GM12878 (cell line): ENCODE measurements around the gene ANKRD7. TPM values are rescaled to one million over a fixed set of nuclear protein-coding genes. Genes with fewer than 3 reads are reported as not detected.

Experiments used
- E2F8 ChIP-seq: fragments of 450-650 bp; IDR thresholded peaks from 2 replicates; pipeline ENCODE4 v1.6.1; 2018; ENCODE audit warnings: mild to moderate bottlenecking, low read depth, moderate library complexity; ENCODE audit not compliant: partially characterized antibody
- EGR1 ChIP-seq, 2 experiments: IDR thresholded peaks; 1 replicate in 1 of 2; 2 replicates in 1 of 2; pipeline ENCODE4 v1.6.1; 2011 to 2012; ENCODE audit warnings: low read depth in 2 of 2, low read length in 2 of 2, borderline replicate concordance in 1 of 2, mild to moderate bottlenecking in 1 of 2, moderate library complexity in 1 of 2
- HCFC1 ChIP-seq: fragments of 150-350 bp; IDR thresholded peaks from 2 replicates; pipeline ENCODE4 v1.6.1; 2014; ENCODE audit warnings: low read length
- HDAC2 ChIP-seq: fragments of 200-600 bp; sonication (generic); IDR thresholded peaks from 2 replicates; pipeline ENCODE4 v1.6.1; 2017
- MLLT1 ChIP-seq: fragments of 450-650 bp; IDR thresholded peaks from 2 replicates; pipeline ENCODE4 v1.6.1; 2016; ENCODE audit warnings: mild to moderate bottlenecking
- MTA2 ChIP-seq: fragments of 450-650 bp; IDR thresholded peaks from 2 replicates; pipeline ENCODE4 v1.6.1; 2016; ENCODE audit warnings: low read depth, mild to moderate bottlenecking, moderate library complexity
- NKRF ChIP-seq: fragments of 450-650 bp; conservative IDR thresholded peaks from 2 replicates; pipeline ENCODE4 v1.6.1; 2017; ENCODE audit warnings: mild to moderate bottlenecking, moderate library complexity
- POLR2A ChIP-seq: IDR thresholded peaks from 2 replicates; pipeline ENCODE4 v1.6.1; 2011; ENCODE audit warnings: low read depth, mild to moderate bottlenecking, low read length
- POU2F2 ChIP-seq: IDR thresholded peaks from 3 replicates; pipeline ENCODE4 v1.6.1; 2011; ENCODE audit warnings: low read depth, mild to moderate bottlenecking, low read length, borderline replicate concordance
- REST ChIP-seq: IDR thresholded peaks from 2 replicates; pipeline ENCODE4 v1.6.1; 2012; ENCODE audit warnings: mild to moderate bottlenecking, low read depth, low read length
- SIX5 ChIP-seq: IDR thresholded peaks from 2 replicates; pipeline ENCODE4 v1.6.1; 2011; ENCODE audit warnings: mild to moderate bottlenecking, low read depth, low read length, moderate library complexity; ENCODE audit not compliant: severe bottlenecking
- TCF3 ChIP-seq: IDR thresholded peaks from 2 replicates; pipeline ENCODE4 v1.6.1; 2012; ENCODE audit warnings: low read depth, mild to moderate bottlenecking, low read length, borderline replicate concordance; ENCODE audit not compliant: insufficient read depth
- WRNIP1 ChIP-seq: IDR thresholded peaks from 2 replicates; pipeline ENCODE4 v1.6.1; 2011; ENCODE audit warnings: low read depth, low read length, improper control_type of control experiment, borderline replicate concordance
- ZNF592 ChIP-seq: fragments of 450-650 bp; IDR thresholded peaks from 2 replicates; pipeline ENCODE4 v1.6.1; 2017; ENCODE audit warnings: mild to moderate bottlenecking, moderate library complexity
- polyA plus RNA-seq, 11 experiments: library from polyadenylated mRNA; depleted of rRNA in 4 of 11; unstranded in 6 of 11; stranded (reverse) in 5 of 11; fragments of >200 nt; fragmentation: Nextera tagmentation in 4 of 11; fragmentation: Illumina TruSeq in 1 of 11; extraction: Ambion mirVana in 4 of 11; extraction: Trizol in 1 of 11; gene quantifications; 1 replicate in 1 of 11; 2 replicates in 10 of 11; pipeline versions ENCODE4 v1.2.1 to v1.2.3, GENCODE V29; 2011 to 2016; ENCODE audit warnings: inconsistent platforms in 2 of 11, missing spikeins in 2 of 11, low read depth in 1 of 11
- total RNA-seq, 4 experiments: library from RNA; depleted of rRNA in 3 of 4; stranded (reverse); fragments of >200 nt in 3 of 4; fragmentation: Illumina TruSeq in 1 of 4; extraction: Trizol in 1 of 4; gene quantifications; 2 replicates each; pipeline versions ENCODE4 v1.2.1 to v1.2.3, GENCODE V29; 2013 to 2021

The ANKRD7 gene
- total and polyA plus RNA-seq, 10 of the 15 experiments (the other 5 are each of a cell fraction or from before 2014, with no cell fraction given): 0.12 to 0.46 (median 0.31) TPM; not detected in 3

- no peak for TF ChIP-seq ZNF592
- no peak for TF ChIP-seq WRNIP1
- TF ChIP-seq HDAC2: 0 out of 2 replicates have a peak, but pooled peaks have one; percentile 90
- 0 out of 2 replicates have a peak, but pooled peaks have one; percentile 12 for TF ChIP-seq MTA2
- peak in 1 of 2 experiments; percentile 58; a peak in 1 of 3 replicates for TF ChIP-seq EGR1 (IDR thresholded peaks at IDR 0.05; ENCODE audit: borderline replicate concordance in 1 of 2, low read depth in 2 of 2, low read length in 2 of 2)
- peak; percentile 94 for TF ChIP-seq MLLT1
- peak; percentile 30; the same call in 1 of the 2 replicates for TF ChIP-seq TCF3
- peak; percentile 18 for TF ChIP-seq SIX5
- TF ChIP-seq POU2F2: peak; percentile 41; the same call in 1 of the 3 replicates
- TF ChIP-seq E2F8: peak; percentile 47
- peak; percentile 98 for TF ChIP-seq POLR2A
- peak; percentile 89 for TF ChIP-seq NKRF
- TF ChIP-seq HCFC1: peak; percentile 49; the same call in 1 of the 2 replicates
- TF ChIP-seq REST: 0 out of 2 replicates have a peak, but pooled peaks have one; percentile 39
These were observed 40.5 kb upstream of the ANKRD7 start, which contains the start of gene LSM8 (continued) for GRCh38 chr7:118183786-118184564.
